ENCODE measurements around the gene BOK. TPM values are rescaled to one million over a fixed set of nuclear protein-coding genes. Genes with fewer than 3 reads are reported as not detected.

Gene BOK
- total and polyA plus RNA-seq, 2 of the 4 experiments (the other 2 are of a cell fraction) = 13.3 to 34.4 TPM

DNA sequence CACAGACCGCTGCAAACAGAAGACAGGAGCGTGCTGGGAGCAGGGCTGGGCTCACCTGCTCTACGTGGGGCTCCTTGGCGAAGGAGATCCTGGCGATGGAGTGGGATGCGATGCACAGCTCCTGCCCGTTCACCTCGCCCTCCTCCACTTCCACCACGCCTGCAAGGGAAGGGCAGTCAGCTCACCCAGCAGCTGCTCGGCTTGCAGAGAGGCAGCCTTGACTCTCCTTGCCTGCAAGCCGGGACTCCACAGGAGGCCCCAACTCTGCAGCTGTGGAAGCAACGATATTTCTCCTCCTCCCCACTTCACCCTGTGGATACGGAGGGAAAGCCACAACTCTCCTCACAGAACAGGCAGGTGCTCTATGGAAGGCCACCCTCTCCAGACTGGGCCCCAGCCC lies 43.3 kb downstream of the BOK start:
- in situ Hi-C loops (cut with MboI; ENCODE audit: low sequenced_read_pairs) (no loop called here), dilution Hi-C loops (cut with HindIII; ENCODE audit: low sequenced_read_pairs, unreplicated experiment) (no loop called here), intact Hi-C loops (cut with micrococcal nuclease) (no loop called here)
- no peak for DNase-seq
- Histone ChIP-seq H2AFZ (replicated peaks; ENCODE audit: low read length, poor library complexity) (no peak overlapping the region), H3K27me3 (ENCODE audit: control insufficient read depth, insufficient read depth, low read length) (no peaks in the 10 kb centered on the region), H3K4me1 (ENCODE audit: control insufficient read depth, insufficient read depth, low read length) (no peaks in the 10 kb centered on the region; the same call in 1 of the 2 replicates), H3K9me3 (ENCODE audit: control insufficient read depth, insufficient read depth, low read length) (no peaks in the 10 kb centered on the region), H4K91ac (ENCODE audit: insufficient read depth, low read depth, low read length) (no peak overlapping the region), H3K36me3 (ENCODE audit: control insufficient read depth, insufficient read depth, low read length) (peaks cover 40% of the 10 kb centered on the region), H3K14ac (replicated peaks; ENCODE audit: low read depth, low read length) (no peak overlapping the region), H3K9me1 (ENCODE audit: insufficient read depth, low read length) (no peaks in the 10 kb centered on the region), H3K4me3 (ENCODE audit: insufficient read depth, low read depth, low read length) (no peak overlapping the region), H4K5ac (ENCODE audit: low read depth, low read length) (no peak overlapping the region), H2BK120ac (ENCODE audit: low read depth, low read length) (no peak overlapping the region), H3K9ac (ENCODE audit: low read depth, low read length) (no peak overlapping the region), H3K4me2 (ENCODE audit: low read depth, low read length) (no peak overlapping the region), H3K56ac (ENCODE audit: extremely low read depth, insufficient read depth, low read length) (no peak overlapping the region), H3K23ac (ENCODE audit: low read depth, low read length) (no peak overlapping the region), H2BK15ac (ENCODE audit: low read depth, low read length) (no peak overlapping the region), H3K79me1 (ENCODE audit: low read depth in 1 of 2, low read length in 2 of 2) (peaks cover 7 to 20% of the 10 kb centered on the region in 2 experiments; a peak in 3 of 4 replicates), H2AK5ac (ENCODE audit: low read depth, low read length) (no peak overlapping the region), H4K20me1 (ENCODE audit: insufficient read depth, low read length) (no peaks in the 10 kb centered on the region), H3K18ac (ENCODE audit: low read depth, low read length) (no peak overlapping the region), H2AK9ac (replicated peaks; ENCODE audit: low read depth, low read length, poor library complexity) (no peak overlapping the region), H2BK20ac (ENCODE audit: low read depth, low read length) (no peak overlapping the region), H3K27ac (ENCODE audit: insufficient read depth, low read length) (no peak overlapping the region), H2BK5ac (ENCODE audit: low read depth, low read length, poor library complexity, severe bottlenecking) (no peak overlapping the region), H3K4ac (ENCODE audit: low read depth, low read length) (no peak overlapping the region), H4K8ac (ENCODE audit: low read depth in 2 of 2, low read length in 2 of 2) (no peak overlapping the region)
- ChIA-PET POLR2A (ENCODE audit: unreplicated experiment) (no interaction called here), CTCF (no interaction called here)
- TF ChIP-seq BHLHE40 (IDR thresholded peaks at IDR 0.05; ENCODE audit: low read depth, low read length) (no peak), POLR2A (IDR thresholded peaks at IDR 0.05; ENCODE audit: low read depth, low read length) (no peak), MAZ (IDR thresholded peaks at IDR 0.05; ENCODE audit: borderline replicate concordance, low read depth, low read length) (no peak), CTCF (conservative IDR thresholded peaks at IDR 0.05; ENCODE audit: low read depth, low read length) (no peak), RAD21 (IDR thresholded peaks at IDR 0.05; ENCODE audit: low read length) (no peak), MAFK (IDR thresholded peaks at IDR 0.05; ENCODE audit: low read depth, low read length) (no peak), RCOR1 (IDR thresholded peaks at IDR 0.05; ENCODE audit: insufficient replicate concordance, low read length) (no peak)
- TF ChIP-seq, protein P1, sequence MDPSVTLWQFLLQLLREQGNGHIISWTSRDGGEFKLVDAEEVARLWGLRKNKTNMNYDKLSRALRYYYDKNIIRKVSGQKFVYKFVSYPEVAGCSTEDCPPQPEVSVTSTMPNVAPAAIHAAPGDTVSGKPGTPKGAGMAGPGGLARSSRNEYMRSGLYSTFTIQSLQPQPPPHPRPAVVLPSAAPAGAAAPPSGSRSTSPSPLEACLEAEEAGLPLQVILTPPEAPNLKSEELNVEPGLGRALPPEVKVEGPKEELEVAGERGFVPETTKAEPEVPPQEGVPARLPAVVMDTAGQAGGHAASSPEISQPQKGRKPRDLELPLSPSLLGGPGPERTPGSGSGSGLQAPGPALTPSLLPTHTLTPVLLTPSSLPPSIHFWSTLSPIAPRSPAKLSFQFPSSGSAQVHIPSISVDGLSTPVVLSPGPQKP (IDR thresholded peaks at IDR 0.05; ENCODE audit: borderline replicate concordance, low read depth, low read length) = no peak
- WGBS, 2 experiments (ENCODE audit: extremely low coverage in 2 of 2, insufficient read length in 1 of 2) = 100% methylated on average over 1 of the region's 13 CpGs; no CpG with 5 or more reads in 1 of the 2 experiments
- ATAC-seq (ENCODE audit: low read depth) = no peak
- BruUV-seq (replicated peaks) = no TSS peak
